HTERT RPE-1 (cell line): Measurements from ENCODE around the gene PGC.

Experiments
- in situ Hi-C: fragments of 300-500 bp; cut with MboI; formaldehyde crosslinking; loops from 4 replicates; pipeline ENCODE4 v1.14.3; 2020; ENCODE audit warnings: low sequenced_read_pairs

The PGC gene

DNA sequence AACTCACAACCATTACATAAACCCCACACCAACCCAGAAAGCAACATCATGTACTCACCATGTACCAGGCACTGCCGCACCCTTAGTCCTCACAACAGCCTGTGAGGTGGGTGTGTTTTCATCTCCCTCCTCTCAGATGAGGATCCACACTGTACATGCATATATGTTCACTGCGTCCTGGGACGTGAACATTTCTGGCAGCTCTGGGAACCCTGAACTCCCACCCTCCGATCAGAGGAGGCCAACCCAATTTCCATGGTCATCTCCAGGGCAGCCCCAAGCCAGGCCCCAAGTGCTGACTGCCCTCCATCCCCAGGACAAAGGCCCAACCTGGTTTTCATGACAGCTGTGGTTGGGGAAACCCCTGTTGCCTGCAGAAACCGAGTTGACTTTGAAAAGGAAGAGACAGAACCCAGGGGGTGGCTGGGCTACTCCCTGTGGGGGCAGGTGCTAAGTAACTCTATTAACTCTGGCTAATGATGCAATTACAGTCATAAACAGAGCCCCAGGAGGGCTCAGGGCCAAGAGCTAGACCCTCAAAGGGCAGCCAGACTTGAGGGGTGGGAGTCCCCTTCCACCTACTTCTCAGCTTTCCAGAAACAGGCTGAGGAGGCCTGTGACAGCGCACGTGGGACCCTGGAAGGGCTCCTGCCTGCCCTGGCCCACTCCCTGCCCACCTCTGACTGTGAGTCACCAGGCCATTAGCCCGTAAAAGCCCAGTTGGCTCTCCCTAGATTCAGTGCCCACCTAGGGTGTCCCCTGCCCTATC lies 14.4 kb downstream of the PGC start:
- in situ Hi-C loops, result no loop called here

DNA sequence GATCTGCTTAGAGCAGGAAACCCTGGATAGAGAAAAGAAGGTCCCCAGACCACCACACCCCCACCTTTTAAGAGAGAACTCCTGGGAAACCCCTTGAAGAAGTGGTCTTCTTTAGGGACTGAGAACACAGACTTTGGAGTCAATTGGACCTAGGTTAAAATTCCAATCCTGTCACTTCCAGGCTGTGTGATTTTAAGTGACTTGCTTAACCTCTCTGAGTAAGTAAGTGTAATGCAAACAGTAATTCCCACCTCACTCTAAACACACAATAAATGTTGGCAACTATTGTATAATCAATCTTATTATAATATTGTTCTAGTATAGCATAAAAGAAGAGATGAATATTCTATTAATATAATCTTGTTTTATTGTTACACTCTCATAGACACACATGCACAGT lies 15.0 kb downstream of the PGC start:
- in situ Hi-C loops, result no loop called here

GRCh38 chr6:41731561-41732086 lies 15.6 kb downstream of the PGC start:
- in situ Hi-C loops, result no loop called here

- in situ Hi-C loops, result no loop called here
These were observed 16.4 kb downstream of the PGC start for GRCh38 chr6:41730531-41731436.

GRCh38 chr6:41729624-41730023 lies 17.6 kb downstream of the PGC start:
- in situ Hi-C loops, result no loop called here

DNA sequence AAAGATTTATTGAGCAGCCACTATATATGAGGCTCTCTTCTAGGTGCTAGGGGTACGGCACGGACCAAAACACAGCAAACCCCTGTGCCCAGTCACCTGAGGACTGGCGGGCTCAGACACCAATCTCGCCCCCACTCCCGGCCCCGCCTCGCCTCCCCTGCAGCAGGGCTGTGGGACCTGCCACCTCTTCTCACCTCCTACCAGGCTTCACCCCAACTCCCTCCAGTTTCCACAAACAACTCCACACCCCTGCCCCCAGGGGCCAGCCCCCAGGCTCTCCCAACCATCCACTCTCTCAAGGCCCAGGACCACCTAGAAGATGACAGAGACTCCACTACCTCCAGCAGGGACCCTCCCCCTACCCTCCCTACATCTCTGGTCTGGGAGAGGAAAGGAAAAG lies 18.2 kb downstream of the PGC start:
- in situ Hi-C loops, result no loop called here

DNA sequence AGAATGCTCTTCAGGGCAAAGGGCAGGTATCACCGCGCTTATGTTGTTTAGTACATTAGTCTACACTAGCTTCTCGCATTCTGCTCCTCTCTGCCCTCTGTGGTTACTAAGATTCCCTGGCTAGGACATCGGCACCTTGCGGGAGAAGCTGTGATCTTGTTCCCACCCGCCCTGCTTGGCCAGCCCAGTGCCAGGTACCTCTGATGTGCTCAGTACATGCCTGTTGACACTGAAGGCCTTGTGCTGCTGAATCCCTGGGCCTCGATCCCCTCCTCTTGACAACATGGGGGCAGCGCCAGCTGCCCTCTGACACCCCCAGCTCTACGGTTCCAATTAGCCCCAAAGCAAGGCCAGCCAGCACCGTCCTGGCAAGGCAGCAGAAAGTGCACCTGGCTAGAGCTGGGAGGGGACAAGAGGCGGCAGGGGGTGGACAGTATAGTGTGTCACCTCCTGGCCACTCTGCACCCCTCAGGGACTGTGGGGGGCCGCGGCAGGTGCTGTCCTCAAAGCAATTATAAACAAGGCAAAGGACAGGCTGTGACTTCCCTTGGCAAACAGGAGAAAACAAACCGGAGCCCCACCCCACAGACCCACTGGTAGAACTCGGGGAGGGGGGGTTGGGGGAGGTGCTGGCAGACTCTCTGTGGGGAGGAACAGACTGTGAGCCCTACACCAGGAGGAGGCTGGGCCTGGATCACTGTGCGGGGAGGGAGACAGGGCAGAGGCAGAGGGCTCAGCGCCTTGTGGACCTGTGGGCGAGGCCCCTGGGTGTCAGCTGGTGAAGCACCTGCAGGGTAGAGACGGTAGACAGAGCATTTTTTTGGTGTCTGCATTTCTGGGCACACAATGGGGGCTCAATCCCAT lies 18.9 kb downstream of the PGC start:
- in situ Hi-C loops, result no loop called here

- in situ Hi-C loops, result no loop called here
These were observed 19.5 kb downstream of the PGC start for GRCh38 chr6:41727705-41728072.

- in situ Hi-C loops, result no loop called here
These were observed 20.3 kb downstream of the PGC start for GRCh38 chr6:41726876-41727275.

DNA sequence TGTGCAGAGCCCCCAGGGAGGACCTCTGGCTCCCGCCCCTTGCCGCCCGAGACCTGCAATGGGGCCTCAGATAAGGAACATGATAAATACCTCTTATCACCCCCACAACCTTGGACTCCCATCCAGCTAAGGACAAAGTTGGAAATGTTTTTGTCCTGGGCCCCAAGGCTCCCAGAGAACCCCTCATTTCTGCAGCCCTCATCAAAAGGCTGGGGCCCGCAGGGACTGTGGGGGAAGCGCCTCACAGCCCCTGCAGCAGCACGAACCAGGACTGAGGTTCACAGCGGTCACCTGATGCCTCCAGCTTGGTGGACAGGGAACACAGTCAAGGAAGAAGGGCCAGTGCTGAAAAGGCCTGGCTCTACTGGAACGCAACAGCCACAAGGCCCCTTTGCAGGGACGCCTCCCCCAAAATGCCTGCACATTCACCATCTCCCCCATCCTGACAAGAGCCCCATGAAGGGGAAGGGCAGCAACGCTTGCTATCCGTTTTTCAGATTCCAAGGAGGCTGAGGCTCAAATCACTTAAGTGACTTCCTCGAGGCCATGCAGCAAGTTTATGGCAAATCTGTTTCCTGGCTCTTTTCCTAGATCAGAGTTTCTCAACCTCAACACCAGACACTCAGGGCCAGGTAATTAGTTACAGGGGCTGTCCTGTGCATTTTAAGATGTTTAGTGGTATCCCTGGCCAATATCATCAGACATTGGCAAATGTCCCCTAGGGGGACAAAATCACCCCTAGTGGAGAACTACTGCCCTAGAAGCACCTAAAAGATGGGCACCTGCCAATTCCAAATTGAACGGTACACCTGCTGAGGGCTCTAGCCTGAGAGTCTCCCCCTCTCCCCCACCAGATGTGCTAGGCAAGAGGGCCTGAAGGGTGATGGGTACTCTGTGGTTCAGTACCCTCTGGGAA lies 22.4 kb downstream of the PGC start:
- in situ Hi-C loops, result no loop called here

- in situ Hi-C loops, result no loop called here
These were observed 23.0 kb downstream of the PGC start for GRCh38 chr6:41724228-41724580.

DNA sequence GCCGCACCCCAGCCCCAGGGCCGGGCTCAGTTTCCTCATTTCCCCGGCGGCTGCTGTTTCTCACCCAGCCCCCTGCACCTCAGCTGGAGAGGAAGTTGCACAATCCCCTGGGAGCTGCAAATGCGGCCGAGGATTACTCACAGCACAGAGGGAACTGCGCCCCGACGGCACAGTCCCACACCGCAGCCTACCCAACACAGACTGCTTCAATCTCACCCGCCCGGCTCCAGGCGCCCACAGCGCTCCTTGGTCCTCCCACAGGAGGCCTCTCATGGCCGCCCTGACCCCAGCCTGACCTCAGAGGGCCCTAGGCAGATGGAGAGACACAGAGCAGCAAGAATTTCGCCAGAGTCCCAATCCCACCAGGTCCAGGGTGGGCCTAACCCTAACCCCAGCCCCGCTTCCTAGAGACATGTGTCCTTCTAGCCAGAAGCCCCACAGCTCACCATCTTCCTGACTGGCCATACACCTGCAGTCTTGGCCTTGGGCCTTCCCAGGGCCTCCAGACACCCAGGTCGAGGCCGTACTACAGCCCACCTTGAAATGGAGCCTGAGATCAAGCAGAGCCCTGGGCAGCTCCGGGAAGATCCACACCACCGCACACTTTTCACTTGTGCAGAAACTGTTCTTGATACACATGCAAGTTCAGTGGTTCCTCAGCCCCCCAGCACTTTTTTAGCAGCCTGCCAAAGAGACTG lies 23.5 kb downstream of the PGC start:
- in situ Hi-C loops, result no loop called here

DNA sequence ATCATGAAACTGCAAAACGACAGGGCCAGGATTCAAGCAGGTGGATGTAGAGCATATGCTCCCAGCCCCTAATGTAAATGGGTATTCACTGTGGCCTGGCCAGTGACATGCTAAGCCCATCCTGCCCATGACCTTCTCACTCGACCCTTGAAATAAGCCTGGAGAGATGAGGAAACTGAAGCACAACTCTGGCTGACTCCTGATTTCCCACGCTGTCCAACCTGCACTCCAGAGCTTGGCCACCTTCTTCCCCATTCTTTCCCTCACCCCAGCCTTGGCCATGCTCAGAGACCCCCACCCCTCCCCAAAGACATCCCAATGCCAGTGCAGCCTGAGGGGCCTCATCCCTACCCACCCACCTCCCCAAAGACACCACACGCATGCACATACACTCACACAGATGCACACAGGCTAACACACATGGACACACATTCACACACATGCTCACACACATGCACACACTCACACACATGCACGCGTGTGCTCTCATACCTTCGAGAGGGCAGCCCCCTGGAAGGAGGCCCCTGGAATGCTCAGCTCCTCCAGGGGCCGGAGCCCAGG lies 24.1 kb downstream of the PGC start:
- in situ Hi-C loops, result no loop called here

DNA sequence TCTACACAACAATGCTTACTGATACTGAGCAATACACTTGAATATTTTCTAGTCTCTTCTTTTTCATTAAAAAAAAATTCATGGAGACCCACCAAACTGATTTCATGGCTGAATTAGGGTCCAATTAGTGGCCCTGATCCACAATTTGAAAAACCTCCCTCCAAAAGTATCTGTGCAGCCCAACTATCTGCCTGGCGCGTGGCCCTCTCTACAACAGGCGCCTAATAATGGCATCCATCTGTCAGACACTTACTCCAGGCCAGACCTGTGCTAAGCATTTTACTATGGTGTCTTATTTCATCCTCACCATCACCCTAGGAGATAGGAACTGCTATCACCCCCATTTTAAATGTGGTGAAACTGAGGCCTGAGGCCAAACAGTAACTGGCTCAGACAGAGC lies 25.8 kb downstream of the PGC start:
- in situ Hi-C loops, result no loop called here

DNA sequence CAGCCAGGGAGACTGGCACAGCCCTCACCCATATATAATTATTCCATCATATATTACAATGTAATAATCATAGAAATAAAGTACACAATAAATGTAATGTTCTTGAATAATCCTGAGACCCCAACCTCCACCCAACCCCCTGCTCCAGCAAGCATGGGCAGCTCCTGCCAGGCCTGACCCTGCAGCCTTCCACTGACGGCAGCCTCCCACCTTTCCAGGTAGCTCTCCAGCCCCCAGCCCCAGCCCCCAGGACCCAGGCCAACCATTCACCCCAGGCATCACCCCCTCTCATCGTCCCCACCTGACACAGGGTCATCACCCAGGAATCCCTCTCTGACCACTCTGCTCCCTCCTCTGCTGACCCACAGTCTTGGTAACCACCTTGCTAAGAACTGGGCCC lies 26.4 kb downstream of the PGC start:
- in situ Hi-C loops, result no loop called here

- in situ Hi-C loops, result no loop called here
These were observed 27.0 kb downstream of the PGC start for GRCh38 chr6:41720262-41720620.

GRCh38 chr6:41719436-41720261 lies 27.5 kb downstream of the PGC start:
- in situ Hi-C loops, result no loop called here

GRCh38 chr6:41718828-41719227 lies 28.4 kb downstream of the PGC start:
- in situ Hi-C loops, result no loop called here

- in situ Hi-C loops, result no loop called here
These were observed 29.8 kb downstream of the PGC start for GRCh38 chr6:41717392-41717736.
